DND-41 (cell line): ENCODE data around the gene TBC1D22A.
A peak's percentile ranks its signal among the peaks of the same experiment; 100 is the strongest.

Experiments used
- ATAC-seq: fragments of 200-7000 bp; cut with Tn5 transposase; 3 replicates; pipeline ENCODE4 v1.9.1; 2021; ENCODE audit warnings: low read depth; ENCODE audit not compliant: insufficient read depth
- DNase-seq: peaks from one replicate; pipeline ENCODE4 v3.0.0-alpha.2; 2020
- H2AFZ ChIP-seq: 2 replicates; pipeline ENCODE4 v1.6.0; 2012; ENCODE audit warnings: low read depth, low read length
- H3K27ac ChIP-seq: 2 replicates; pipeline ENCODE4 v1.5.1; 2012; ENCODE audit warnings: low read length, inconsistent platforms
- H3K27me3 ChIP-seq: fragments of 200-600 bp; sonication (generic); 2 replicates; pipeline ENCODE4 v1.6.0; 2012; ENCODE audit warnings: low read length, mild to moderate bottlenecking, inconsistent platforms; ENCODE audit not compliant: insufficient read depth, poor library complexity
- H3K36me3 ChIP-seq: 2 replicates; pipeline ENCODE4 v1.5.1; 2012; ENCODE audit warnings: low read length, inconsistent platforms; ENCODE audit not compliant: insufficient read depth
- H3K4me1 ChIP-seq: 2 replicates; pipeline ENCODE4 v1.5.1; 2012; ENCODE audit warnings: mild to moderate bottlenecking, low read length; ENCODE audit not compliant: insufficient read depth
- H3K4me2 ChIP-seq: 2 replicates; pipeline ENCODE4 v1.6.0; 2012; ENCODE audit warnings: mild to moderate bottlenecking, moderate library complexity, low read length, inconsistent platforms; ENCODE audit not compliant: insufficient read depth
- H3K4me3 ChIP-seq, 2 experiments: fragments of 200-600 bp in 1 of 2; shearing (Covaris generic) in 1 of 2; 2 replicates each; pipeline ENCODE4 v1.5.1; 2012 to 2016; ENCODE audit warnings: inconsistent platforms in 2 of 2, low read length in 2 of 2, mild to moderate bottlenecking in 2 of 2, low read depth in 1 of 2, moderate library complexity in 1 of 2
- H3K79me2 ChIP-seq: 2 replicates; pipeline ENCODE4 v1.6.0; 2012; ENCODE audit warnings: low read length, inconsistent platforms; ENCODE audit not compliant: insufficient read depth
- H3K9ac ChIP-seq: 2 replicates; pipeline ENCODE4 v1.6.0; 2012; ENCODE audit warnings: low read depth, mild to moderate bottlenecking, inconsistent platforms, low read length, moderate library complexity
- H3K9me3 ChIP-seq: 2 replicates; pipeline ENCODE4 v1.5.1; 2012; ENCODE audit warnings: low read length, moderate library complexity, mild to moderate bottlenecking, inconsistent platforms; ENCODE audit not compliant: insufficient read depth, severe bottlenecking
- H4K20me1 ChIP-seq: 2 replicates; pipeline ENCODE4 v1.6.0; 2012; ENCODE audit warnings: low read length; ENCODE audit not compliant: insufficient read depth
- EZH2 ChIP-seq: IDR thresholded peaks from 3 replicates; pipeline ENCODE4 v1.6.1; 2012; ENCODE audit warnings: borderline replicate concordance, low read depth, mild to moderate bottlenecking, moderate library complexity, low read length, inconsistent platforms; ENCODE audit not compliant: severe bottlenecking
- TF ChIP-seq, protein P1 (sequence below): IDR thresholded peaks from 2 replicates; pipeline ENCODE4 v1.5.1; 2012; ENCODE audit warnings: borderline replicate concordance, low read length, moderate library complexity, mild to moderate bottlenecking; ENCODE audit not compliant: poor library complexity, severe bottlenecking; ENCODE audit errors: extremely low read depth

TBC1D22A gene

DNA sequence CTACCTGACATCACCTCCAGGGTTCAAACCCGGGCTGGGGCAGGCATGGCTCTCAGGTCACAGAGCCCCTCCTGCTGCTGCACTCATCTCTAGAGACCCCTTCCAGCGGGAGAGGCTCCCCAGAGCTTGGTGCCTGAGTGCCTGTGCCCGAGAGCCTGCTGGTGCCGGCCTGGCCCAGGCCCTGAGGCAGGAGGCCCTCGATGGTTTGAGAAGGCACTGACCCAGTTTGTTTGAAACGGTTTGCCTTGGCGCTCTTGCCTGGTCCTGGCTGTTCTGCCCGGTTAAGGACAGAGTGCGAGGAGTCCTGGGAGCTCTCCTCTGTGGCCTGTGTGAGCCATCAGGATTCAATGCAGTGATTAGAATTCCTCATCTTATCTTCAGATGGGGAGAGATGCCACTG lies 88.9 kb downstream of the TBC1D22A start:
- DNase-seq: no peak
- no peak for TF ChIP-seq EZH2
- TF ChIP-seq, protein P1, sequence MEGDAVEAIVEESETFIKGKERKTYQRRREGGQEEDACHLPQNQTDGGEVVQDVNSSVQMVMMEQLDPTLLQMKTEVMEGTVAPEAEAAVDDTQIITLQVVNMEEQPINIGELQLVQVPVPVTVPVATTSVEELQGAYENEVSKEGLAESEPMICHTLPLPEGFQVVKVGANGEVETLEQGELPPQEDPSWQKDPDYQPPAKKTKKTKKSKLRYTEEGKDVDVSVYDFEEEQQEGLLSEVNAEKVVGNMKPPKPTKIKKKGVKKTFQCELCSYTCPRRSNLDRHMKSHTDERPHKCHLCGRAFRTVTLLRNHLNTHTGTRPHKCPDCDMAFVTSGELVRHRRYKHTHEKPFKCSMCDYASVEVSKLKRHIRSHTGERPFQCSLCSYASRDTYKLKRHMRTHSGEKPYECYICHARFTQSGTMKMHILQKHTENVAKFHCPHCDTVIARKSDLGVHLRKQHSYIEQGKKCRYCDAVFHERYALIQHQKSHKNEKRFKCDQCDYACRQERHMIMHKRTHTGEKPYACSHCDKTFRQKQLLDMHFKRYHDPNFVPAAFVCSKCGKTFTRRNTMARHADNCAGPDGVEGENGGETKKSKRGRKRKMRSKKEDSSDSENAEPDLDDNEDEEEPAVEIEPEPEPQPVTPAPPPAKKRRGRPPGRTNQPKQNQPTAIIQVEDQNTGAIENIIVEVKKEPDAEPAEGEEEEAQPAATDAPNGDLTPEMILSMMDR: no peak
- H3K4me1 ChIP-seq: no peaks in the 10 kb centered on the region
- no peak overlapping the region for H3K27ac ChIP-seq
- no peak overlapping the region for H3K9ac ChIP-seq
- no peak overlapping the region for H3K4me2 ChIP-seq
- H3K27me3 ChIP-seq: no peaks in the 10 kb centered on the region
- H2AFZ ChIP-seq: no peak overlapping the region
- no peak for ATAC-seq
- H4K20me1 ChIP-seq: peaks cover 37% of the 10 kb centered on the region; the same call in 1 of the 2 replicates
- peaks cover 44% of the 10 kb centered on the region for H3K79me2 ChIP-seq
- peaks cover 34% of the 10 kb centered on the region for H3K36me3 ChIP-seq
- no peaks in the 10 kb centered on the region for H3K9me3 ChIP-seq
- H3K4me3 ChIP-seq: no peak overlapping the region

DNA sequence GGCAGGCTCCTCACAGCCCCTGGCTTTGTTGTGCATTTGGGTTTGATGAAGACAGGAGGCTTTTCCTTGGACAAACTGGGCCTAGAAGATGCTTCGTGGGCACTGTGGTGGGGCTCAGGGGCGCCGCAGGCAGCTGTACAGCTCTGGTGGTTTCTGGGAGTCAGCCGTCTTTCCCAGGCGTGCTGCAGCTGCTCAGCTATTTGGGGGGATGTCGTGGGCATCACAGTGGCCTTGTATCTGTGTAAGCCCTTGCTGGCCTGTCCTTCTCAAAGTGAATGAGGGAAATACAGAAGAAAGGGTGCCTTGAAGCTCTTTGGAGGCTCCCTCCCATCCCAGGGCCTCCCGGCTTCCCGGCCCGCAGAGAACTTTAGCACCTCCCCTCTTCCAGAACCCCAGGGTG lies 89.5 kb downstream of the TBC1D22A start:
- Histone ChIP-seq H3K79me2 (peaks cover 44% of the 10 kb centered on the region), H3K4me3 (no peak overlapping the region), H2AFZ (no peak overlapping the region), H3K4me1 (no peaks in the 10 kb centered on the region), H3K9ac (no peak overlapping the region), H3K4me2 (no peak overlapping the region), H3K27me3 (no peaks in the 10 kb centered on the region), H3K9me3 (no peaks in the 10 kb centered on the region), H4K20me1 (peaks cover 37% of the 10 kb centered on the region; the same call in 1 of the 2 replicates), H3K36me3 (peaks cover 34% of the 10 kb centered on the region), H3K27ac (no peak overlapping the region)
- DNase-seq: peak; percentile 23
- TF ChIP-seq EZH2: no peak
- TF ChIP-seq, protein P1: no peak
- peak; percentile 57; the same call in 2 of the 3 replicates for ATAC-seq

DNA sequence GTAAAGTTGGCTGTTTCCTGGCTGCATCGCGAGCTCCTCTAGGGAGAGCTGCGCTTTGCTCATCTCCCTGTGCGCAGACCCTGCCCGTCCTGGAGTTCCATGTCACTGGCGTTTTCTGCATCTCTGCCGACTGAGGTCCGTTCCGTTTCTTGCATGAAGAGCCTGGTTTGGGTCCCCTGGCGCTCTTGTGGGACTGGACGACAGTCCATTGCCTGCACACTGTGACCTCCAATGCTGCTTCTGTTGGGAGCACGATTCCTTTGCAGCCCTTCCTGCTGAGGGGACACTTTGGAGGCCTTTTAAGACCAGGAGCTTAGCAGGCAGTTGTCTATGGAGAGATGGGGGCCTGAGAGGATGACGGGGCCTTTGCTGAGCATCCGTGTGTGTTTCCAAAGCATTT lies 90.3 kb downstream of the TBC1D22A start:
- DNase-seq (no peak), ATAC-seq (no peak)
- Histone ChIP-seq H3K9ac (no peak overlapping the region), H3K4me3 (no peak overlapping the region), H3K4me2 (no peak overlapping the region), H3K9me3 (peaks cover 3% of the 10 kb centered on the region), H3K27ac (no peak overlapping the region), H3K27me3 (no peaks in the 10 kb centered on the region), H4K20me1 (peaks cover 37% of the 10 kb centered on the region; the same call in 1 of the 2 replicates), H3K36me3 (peaks cover 28% of the 10 kb centered on the region), H3K79me2 (peaks cover 38% of the 10 kb centered on the region), H3K4me1 (no peaks in the 10 kb centered on the region), H2AFZ (no peak overlapping the region)
- TF ChIP-seq, protein P1: no peak
- TF ChIP-seq EZH2: no peak

DNA sequence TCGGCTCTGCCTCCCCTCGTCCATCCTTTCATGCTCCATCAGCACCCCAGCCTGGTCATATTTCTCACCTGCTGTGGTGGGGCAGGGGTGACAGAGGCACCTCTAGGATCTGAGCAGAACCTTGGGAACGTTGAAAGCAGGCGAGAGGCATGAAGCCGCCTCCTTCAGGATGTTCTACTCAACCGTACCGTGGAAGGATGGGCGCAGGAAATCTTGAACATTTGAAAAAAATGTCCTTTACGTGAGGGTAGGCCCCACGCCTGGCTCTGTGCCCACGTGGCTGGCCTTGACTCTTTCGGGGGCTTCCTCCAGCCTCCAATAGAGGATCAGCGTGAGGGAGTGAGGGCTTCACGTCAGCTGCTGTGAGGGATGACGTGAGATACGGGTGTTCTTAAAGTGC lies 90.7 kb downstream of the TBC1D22A start:
- ATAC-seq: no peak
- no peak overlapping the region for H2AFZ ChIP-seq
- H3K27ac ChIP-seq: no peak overlapping the region
- H3K9ac ChIP-seq: no peak overlapping the region
- DNase-seq: no peak
- H3K27me3 ChIP-seq: no peaks in the 10 kb centered on the region
- TF ChIP-seq, protein P1: no peak
- TF ChIP-seq EZH2: no peak
- no peak overlapping the region for H3K4me2 ChIP-seq
- no peak overlapping the region for H3K4me3 ChIP-seq
- no peaks in the 10 kb centered on the region for H3K4me1 ChIP-seq
- peaks cover 39% of the 10 kb centered on the region for H3K79me2 ChIP-seq
- peaks cover 3% of the 10 kb centered on the region for H3K9me3 ChIP-seq
- peaks cover 28% of the 10 kb centered on the region for H3K36me3 ChIP-seq
- peaks cover 34% of the 10 kb centered on the region; the same call in 1 of the 2 replicates for H4K20me1 ChIP-seq
